Measurements from ENCODE around the gene FAM217A.
"Not testable (repeated sequence)": the region's sequence is repeated elsewhere in the genome, so short reads cannot be mapped to it uniquely, and the experiment has no call there.

Gene FAM217A

DNA sequence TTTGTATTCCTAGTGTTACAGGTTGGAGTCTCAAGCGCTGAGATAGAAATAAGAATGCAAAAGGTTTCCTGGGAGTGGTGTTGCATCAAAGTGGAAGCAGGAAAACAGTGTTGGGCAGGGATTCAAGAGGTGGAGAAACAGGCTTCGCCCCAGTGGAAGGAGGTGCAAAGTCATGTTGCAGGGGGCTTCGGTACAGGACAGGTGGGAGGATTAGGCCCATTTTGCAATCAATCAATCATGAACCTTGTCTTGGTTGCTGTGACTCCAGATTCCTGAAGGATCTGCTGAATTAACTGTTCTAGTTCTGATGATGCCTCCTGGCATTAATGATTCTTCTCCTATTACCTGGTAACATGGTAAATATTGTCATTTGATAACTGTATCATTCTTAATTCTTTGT is 22.4 kb upstream of the FAM217A start:
- TF ChIP-seq, protein P1, sequence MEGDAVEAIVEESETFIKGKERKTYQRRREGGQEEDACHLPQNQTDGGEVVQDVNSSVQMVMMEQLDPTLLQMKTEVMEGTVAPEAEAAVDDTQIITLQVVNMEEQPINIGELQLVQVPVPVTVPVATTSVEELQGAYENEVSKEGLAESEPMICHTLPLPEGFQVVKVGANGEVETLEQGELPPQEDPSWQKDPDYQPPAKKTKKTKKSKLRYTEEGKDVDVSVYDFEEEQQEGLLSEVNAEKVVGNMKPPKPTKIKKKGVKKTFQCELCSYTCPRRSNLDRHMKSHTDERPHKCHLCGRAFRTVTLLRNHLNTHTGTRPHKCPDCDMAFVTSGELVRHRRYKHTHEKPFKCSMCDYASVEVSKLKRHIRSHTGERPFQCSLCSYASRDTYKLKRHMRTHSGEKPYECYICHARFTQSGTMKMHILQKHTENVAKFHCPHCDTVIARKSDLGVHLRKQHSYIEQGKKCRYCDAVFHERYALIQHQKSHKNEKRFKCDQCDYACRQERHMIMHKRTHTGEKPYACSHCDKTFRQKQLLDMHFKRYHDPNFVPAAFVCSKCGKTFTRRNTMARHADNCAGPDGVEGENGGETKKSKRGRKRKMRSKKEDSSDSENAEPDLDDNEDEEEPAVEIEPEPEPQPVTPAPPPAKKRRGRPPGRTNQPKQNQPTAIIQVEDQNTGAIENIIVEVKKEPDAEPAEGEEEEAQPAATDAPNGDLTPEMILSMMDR (conservative IDR thresholded peaks at IDR 0.05): no peak
- H3K27ac ChIP-seq: no peak overlapping the region

DNA sequence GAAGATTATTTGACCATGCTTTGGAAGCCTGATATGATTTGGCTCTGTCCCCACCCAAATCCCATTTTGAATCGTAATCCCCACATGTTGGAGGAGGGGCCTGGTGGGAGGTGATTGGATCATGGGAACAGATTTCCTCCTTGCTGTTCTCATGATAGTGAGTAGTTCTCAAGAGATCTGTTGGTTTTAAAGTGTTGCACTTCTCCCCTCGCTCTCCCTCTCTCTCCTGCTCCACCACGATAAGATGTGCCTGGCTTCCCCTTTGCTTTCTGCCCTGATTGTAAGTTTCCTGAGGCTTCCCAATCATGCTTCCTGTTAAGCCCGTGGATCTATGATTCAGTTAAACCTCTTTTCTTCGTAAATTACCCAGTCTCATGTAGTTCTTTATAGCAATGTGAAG is 21.7 kb upstream of the FAM217A start:
- TF ChIP-seq, protein P1 (conservative IDR thresholded peaks at IDR 0.05): no peak
- H3K27ac ChIP-seq: no peak overlapping the region

DNA sequence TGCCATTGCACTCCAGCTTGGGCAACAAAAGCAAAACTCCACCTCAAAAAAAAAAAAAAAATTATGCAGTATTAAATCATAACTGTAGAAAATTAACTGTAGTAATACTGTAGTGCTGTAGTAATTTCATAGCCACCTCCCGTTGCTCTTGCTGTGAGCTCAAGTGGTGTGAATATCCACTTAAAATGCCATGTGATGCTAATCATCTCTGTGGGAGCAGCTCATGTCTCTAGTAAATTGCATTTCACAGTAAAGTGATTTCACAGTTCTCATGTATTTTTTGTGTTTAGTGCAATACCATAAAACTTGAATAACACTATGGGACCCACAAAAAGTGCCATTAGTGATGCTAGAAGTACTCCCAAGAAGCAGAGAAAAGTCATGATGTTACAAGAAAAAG is 14.4 kb upstream of the FAM217A start:
- no peak overlapping the region for H3K27ac ChIP-seq

DNA sequence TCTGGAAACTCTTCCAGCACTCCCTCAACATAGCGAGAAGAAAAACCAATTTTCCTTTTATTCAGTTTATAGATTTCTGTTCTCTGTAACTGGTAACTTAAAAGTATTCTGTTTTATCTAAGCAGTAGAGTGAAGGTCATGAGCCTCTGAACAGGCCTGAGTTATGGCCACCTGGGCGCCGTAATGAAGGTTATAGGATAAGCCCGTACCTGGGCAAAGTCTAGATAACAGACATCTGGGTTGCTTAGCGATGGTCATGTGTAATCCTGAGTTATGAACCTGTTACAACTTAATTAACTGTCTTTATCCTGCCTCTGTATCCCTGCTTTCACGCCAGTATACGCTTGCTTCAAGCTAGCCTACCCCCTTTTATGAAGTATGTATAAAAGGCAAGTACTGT is 13.0 kb upstream of the FAM217A start:
- TF ChIP-seq, protein P1 (conservative IDR thresholded peaks at IDR 0.05): no peak

More for the DNA sequence above, 14.4 kb upstream of the FAM217A start:
- TF ChIP-seq, protein P1 (conservative IDR thresholded peaks at IDR 0.05): no peak

DNA sequence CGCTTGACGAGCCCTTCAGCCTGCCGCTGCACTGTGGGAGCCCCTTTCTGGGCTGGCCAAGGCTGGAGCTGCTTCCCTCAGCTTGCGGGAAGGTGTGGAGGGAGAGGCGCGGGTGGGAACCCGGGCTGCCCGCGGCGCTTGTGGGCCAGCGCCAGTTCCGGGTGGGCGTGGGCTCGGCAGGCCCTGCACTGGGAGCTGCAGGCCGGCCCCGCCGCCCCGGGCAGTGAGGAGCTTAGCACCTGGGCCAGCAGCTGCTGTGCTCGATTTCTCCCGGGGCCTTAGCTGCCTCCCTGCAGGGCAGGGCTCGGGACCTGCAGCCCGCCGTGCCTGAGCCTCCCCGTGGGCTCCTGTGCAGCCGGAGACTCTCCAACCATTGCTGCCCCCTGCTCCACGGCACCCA is 11.1 kb upstream of the FAM217A start:
- not testable (repeated sequence) for H3K27ac ChIP-seq

More for the DNA sequence above, 13.0 kb upstream of the FAM217A start:
- H3K27ac ChIP-seq: no peak overlapping the region

DNA sequence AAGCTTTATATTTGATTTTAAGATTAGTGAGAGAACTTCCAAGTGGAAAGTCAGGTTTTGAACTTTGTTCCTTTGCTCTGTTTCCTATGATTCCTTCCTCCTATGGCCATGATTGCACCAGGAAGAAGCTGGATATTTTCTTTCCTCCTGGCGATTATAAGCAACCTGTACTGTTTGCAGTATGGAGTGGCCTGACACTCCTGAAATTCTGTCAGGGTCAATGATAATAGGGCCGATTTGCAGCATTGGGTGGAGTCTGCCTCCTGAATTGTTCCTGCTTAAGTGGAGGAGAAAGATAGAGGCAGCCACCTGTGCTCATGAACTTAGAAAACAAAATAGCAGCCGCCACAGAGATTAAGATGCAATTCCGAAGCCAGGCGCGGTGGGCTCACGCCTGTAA is 9.8 kb upstream of the FAM217A start:
- no peak overlapping the region for H3K27ac ChIP-seq
- TF ChIP-seq, protein P1 (conservative IDR thresholded peaks at IDR 0.05): no peak

DNA sequence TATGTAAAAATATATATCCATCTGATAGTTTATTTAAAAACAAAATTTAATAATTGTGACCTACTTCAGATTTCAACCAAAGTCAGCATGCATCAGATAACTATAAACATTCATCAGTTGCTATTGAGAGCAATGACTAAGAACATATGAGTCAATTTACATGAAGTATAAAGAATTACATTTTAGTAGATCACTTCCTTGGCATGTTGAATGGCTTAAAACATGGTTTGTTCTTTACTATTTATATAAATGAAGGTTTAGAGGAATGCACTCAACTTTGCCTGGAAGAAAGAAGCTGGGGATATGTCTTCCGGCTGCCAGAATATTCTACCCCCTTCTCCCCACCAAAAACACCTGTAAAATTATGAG is 6.4 kb upstream of the FAM217A start:
- no peak overlapping the region for H3K27ac ChIP-seq
- TF ChIP-seq, protein P1 (conservative IDR thresholded peaks at IDR 0.05): no peak

DNA sequence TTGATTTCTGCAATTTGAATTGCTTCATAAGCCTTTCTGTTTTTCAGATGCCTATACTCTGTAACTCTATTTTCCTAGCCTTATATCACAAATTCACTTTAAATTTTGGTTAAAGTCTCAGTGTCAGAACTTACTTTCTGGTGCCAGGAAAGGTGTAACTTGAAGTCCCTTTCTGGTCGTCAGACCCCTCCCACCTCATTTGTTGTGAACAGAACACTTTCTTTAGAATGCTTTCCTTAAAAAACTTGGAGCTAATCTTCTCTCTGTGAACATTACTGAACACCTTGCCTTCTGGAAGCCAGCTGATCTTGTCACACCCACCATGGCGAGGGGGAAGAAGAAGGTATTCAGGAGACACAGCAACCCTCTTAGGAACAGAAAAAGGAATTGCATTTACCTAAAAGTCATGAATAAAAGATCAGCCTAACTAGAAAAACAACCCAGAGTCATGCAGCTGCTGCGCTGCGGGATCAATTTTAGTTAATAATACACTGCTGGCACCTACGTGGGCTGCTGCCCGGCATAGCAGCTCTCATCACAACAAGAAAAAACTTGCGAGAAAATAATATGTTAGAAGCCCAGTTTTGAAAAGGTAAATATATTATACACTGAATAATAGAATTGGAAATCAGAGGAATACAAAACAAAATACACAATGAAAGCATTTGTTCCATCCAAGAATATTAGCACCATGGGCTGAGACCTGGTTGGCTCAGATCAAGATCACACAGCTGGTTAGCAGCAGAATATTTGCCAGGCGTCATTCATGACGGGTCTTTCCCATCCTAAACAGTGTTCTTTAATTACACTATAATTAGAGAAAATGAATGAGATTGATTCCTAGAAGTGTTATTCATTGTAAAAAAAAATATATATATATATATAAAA is 5.8 kb upstream of the FAM217A start:
- TF ChIP-seq, protein P1 (conservative IDR thresholded peaks at IDR 0.05): no peak
- no peak overlapping the region for H3K27ac ChIP-seq
